GM19463 (cell line): ENCODE measurements around the gene RIMKLB.
A peak's percentile ranks its signal among the peaks of the same experiment; 100 is the strongest.
"Not testable (repeated sequence)": the region's sequence is repeated elsewhere in the genome, so short reads cannot be mapped to it uniquely, and the experiment has no call there.

Experiments used
- ATAC-seq: cut with Tn5 transposase; IDR thresholded peaks from one replicate; pipeline ENCODE4 v1.9.1; 2021; ENCODE audit warnings: mild to moderate bottlenecking, moderate library complexity; ENCODE audit not compliant: unreplicated experiment

Gene RIMKLB

GRCh38 chr12:8689681-8690080 is 8.1 kb upstream of the RIMKLB start:
- ATAC-seq: no peak

- no peak for ATAC-seq
These were observed 5.2 kb upstream of the RIMKLB start for GRCh38 chr12:8692573-8692972.

GRCh38 chr12:8695116-8695515 is 2.7 kb upstream of the RIMKLB start:
- ATAC-seq: no peak

GRCh38 chr12:8696442-8697090 is 1.2 kb upstream of the RIMKLB start:
- ATAC-seq: no peak

GRCh38 chr12:8697120-8697475 is 693 bp upstream of the RIMKLB start:
- peak; percentile 16 for ATAC-seq

GRCh38 chr12:8698132-8698851 is 501 bp downstream of the RIMKLB start:
- no peak for ATAC-seq

GRCh38 chr12:8698879-8699278 is 1.1 kb downstream of the RIMKLB start:
- ATAC-seq: no peak

- no peak for ATAC-seq
These were observed 1.9 kb downstream of the RIMKLB start for GRCh38 chr12:8699714-8700113.

- ATAC-seq: no peak
These were observed 3.4 kb downstream of the RIMKLB start for GRCh38 chr12:8701046-8701660.

- ATAC-seq: no peak
These were observed 4.4 kb downstream of the RIMKLB start for GRCh38 chr12:8702159-8702558.

- no peak for ATAC-seq
These were observed 11.5 kb downstream of the RIMKLB start for GRCh38 chr12:8709124-8709830.

GRCh38 chr12:8712572-8712971 is 14.8 kb downstream of the RIMKLB start:
- ATAC-seq: no peak

GRCh38 chr12:8722286-8722800 is 24.6 kb downstream of the RIMKLB start:
- no peak for ATAC-seq

- ATAC-seq: no peak
These were observed 37.1 kb downstream of the RIMKLB start for GRCh38 chr12:8734873-8735381.

- ATAC-seq: no peak
These were observed 44.7 kb downstream of the RIMKLB start for GRCh38 chr12:8742501-8742900.

GRCh38 chr12:8743121-8743520 is 45.3 kb downstream of the RIMKLB start:
- ATAC-seq: not testable (repeated sequence)

GRCh38 chr12:8745631-8746030 is 47.8 kb downstream of the RIMKLB start:
- ATAC-seq: not testable (repeated sequence)

- ATAC-seq: no peak
These were observed 48.3 kb downstream of the RIMKLB start for GRCh38 chr12:8746046-8746445.

GRCh38 chr12:8760076-8760475 is 62.3 kb downstream of the RIMKLB start:
- not testable (repeated sequence) for ATAC-seq

GRCh38 chr12:8762701-8763100 is 64.9 kb downstream of the RIMKLB start:
- not testable (repeated sequence) for ATAC-seq

GRCh38 chr12:8766121-8766520 is 68.3 kb downstream of the RIMKLB start:
- not testable (repeated sequence) for ATAC-seq
